ENCODE data around the gene ZNF322.
"Not testable (repeated sequence)": the region's sequence is repeated elsewhere in the genome, so short reads cannot be mapped to it uniquely, and the experiment has no call there.

The ZNF322 gene, protein sequence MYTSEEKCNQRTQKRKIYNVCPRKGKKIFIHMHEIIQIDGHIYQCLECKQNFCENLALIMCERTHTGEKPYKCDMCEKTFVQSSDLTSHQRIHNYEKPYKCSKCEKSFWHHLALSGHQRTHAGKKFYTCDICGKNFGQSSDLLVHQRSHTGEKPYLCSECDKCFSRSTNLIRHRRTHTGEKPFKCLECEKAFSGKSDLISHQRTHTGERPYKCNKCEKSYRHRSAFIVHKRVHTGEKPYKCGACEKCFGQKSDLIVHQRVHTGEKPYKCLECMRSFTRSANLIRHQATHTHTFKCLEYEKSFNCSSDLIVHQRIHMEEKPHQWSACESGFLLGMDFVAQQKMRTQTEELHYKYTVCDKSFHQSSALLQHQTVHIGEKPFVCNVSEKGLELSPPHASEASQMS

DNA sequence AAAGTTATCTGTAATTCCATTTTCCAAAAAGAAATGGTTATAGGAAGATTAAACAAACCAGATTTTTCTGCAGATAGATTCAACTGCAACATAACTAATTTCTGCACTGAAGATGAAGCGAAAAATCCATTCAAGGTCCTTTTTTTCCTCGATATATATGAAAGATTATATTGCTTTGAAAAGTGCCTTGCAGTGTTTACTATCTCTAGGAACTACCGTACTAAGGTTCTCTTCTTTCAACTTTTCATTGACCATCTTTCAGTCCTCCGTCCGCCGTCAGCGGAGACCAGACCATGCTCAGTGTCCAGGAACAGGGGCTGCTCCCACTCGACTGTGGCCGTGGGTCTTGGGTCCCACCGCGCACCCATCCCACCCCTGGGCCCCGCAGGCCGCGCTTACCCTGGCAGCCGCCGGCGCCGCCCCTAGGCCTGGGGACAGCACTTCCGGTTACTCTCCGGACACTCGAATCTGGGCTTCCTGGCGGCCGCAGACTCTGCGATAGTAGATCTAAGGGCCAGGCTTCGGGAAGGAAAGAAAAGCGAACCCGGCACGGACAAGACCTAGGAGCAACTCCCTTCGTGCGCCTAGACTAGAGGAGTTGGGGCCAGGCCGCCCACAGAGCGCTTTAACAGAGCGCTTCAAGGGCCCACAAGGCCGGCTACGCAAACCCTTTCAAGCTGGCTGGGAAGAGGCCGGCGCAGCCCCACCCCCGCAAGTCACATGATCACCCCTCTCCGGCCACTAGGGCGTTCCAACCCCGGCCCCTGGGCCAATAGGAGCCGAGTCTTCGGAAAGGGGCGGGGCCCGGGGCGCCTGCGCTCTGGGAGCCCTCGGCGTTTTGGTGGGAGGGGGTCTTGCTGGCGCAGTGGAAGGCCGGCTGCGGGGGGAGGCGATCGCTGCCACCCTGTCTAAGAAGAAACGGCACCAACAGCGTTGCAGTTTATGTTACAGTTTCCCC is at the start of gene ZNF322:
TSS of gene ZNF322 (minus strand) at position 705 of the 958 bp plus-strand sequence. CDS start 21,193 bp downstream, outside the sequence.
- peak; percentile 98 for DNase-seq

GRCh38 chr6:26705780-26706179 is 46.2 kb upstream of the ZNF322 start:
- DNase-seq = not testable (repeated sequence)

- DNase-seq = not testable (repeated sequence)
These were observed 45.8 kb upstream of the ZNF322 start for GRCh38 chr6:26705352-26705751.

- not testable (repeated sequence) for DNase-seq
These were observed 41.6 kb upstream of the ZNF322 start for GRCh38 chr6:26701023-26701747.

DNA sequence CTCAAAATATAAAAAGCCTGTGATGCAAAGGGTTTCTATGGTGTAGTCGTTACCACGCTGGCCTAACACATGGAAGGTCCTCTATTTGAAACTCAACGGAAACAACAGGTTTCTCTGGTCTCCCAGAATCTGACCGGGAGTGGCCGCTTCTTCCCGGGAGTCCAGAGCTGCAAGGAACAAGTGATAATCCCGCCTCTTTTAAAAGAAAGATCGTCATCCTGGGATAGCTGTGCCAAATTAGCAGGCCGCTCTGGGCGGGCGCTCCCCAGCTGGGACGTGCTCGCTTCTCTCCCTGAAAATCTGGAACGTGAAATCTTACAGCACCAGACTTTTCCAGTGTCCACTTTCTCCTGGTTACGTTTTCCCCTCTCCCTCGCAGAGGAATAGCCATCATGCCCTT is 38.0 kb upstream of the ZNF322 start:
- not testable (repeated sequence) for DNase-seq

GRCh38 chr6:26689324-26689947 is 29.9 kb upstream of the ZNF322 start:
- DNase-seq = not testable (repeated sequence)

- not testable (repeated sequence) for DNase-seq
These were observed 23.0 kb upstream of the ZNF322 start for GRCh38 chr6:26682435-26683042.

DNA sequence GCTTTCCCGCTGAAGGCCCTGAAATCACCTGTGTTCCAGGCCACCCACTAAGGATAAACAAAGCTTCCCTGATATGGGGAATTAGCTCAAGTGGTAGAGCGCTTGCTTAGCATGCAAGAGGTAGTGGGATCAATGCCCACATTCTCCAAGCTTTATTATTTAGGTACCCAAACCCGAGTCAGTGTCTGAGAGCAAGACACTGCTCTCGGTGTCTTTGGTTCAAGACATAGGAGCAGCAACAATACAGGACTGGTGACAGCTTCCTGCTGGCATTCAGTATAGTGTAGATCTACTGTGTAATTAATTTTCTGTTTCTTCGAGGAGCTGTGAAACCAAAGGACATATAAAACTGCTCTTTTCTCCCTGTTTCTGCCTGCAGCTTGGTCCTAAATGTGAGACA is 13.7 kb upstream of the ZNF322 start:
- not testable (repeated sequence) for DNase-seq

DNA sequence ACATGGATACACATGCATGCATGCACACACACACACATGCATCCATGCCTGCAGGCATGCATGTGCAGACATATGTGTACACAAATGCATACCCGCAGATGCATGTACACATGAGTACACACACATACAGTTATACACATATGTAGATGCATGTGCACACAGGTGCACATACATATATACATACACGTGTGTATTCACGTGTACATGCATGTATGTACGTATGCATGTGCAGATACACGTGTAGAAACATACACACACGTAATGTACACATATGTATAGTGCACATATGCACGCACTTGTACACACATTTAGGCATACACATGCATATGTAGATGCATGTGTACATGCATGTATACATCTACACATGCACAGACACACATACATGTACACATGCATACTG is 11.0 kb upstream of the ZNF322 start:
- not testable (repeated sequence) for DNase-seq

DNA sequence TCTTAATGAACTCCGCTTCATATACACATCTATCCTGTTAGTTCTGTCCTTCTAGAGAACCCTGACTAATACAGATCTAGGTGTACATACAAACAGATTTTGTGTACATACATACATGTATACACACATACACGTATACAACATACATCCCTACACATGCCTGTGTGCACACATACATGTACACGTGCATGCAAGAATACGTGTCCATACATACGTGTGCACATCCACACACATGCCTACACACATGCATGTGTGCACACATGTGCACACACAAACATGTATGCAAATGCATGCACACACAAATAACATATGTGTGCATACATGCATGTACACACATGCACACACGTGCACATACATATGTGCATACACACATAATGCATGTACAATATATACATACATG is 10.5 kb upstream of the ZNF322 start:
- not testable (repeated sequence) for DNase-seq

GRCh38 chr6:26660000-26660361 is 435 bp upstream of the ZNF322 start:
- DNase-seq = peak; percentile 76

DNA sequence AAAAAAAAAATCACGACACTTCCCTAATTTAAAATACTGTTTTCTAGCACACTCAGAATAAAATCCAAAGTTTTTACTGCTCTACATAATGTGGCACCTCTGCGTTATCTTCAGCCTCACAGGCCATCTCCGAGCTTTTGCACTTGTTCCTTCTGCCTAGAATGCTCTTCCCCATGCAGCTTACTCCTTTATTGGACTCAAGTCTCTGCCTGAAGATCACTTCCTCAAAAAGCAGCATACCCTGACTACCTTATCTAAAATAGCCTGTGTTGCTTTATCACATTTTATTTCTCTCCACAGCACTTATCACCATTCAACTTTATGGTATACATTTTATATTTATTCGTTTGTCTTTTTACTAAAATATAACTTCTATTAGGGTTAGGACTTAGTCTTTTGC is 2.3 kb downstream of the ZNF322 start:
- no peak for DNase-seq

DNA sequence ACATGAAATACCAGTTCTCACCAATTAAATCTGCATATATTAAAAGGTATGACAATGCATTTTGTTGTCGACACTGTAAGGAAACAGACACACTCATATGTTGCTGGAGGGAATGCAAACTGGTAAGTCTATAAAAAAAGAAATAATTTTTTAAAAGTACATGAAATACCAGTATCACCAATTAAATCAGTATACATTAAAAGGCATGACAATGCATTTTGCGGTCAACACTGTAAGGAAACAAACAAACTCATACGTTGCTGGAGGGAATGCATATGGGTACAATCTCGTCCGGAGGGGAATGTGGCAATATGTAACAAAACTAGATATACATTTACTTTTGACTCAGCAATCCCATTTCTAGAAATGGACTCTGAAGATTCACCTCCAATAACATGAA is 6.5 kb downstream of the ZNF322 start:
- no peak for DNase-seq

GRCh38 chr6:26651133-26651781 is 8.3 kb downstream of the ZNF322 start:
- DNase-seq = no peak

DNA sequence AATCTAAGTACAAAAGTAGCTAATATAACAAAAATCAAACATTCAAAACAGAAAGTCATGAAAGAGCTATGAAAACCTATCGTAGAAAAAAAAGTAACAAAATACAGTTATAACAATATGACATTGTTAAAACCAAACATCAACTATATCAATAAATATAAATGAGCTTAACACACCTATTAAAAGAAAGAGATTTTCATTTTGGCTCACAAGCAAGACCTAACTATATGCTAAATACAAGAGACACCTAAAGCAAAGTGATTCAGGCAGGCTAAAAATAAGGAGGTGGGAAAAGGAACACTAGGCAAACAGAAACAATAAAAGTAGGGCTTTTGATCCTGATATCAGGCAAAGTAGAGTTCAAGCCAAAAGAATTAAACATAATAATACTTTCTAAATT is 13.5 kb downstream of the ZNF322 start:
- DNase-seq = no peak

- no peak for DNase-seq
These were observed 18.7 kb downstream of the ZNF322 start for GRCh38 chr6:26640806-26641205.

- no peak for DNase-seq
These were observed 30.2 kb downstream of the ZNF322 start for GRCh38 chr6:26629359-26629758.

DNA sequence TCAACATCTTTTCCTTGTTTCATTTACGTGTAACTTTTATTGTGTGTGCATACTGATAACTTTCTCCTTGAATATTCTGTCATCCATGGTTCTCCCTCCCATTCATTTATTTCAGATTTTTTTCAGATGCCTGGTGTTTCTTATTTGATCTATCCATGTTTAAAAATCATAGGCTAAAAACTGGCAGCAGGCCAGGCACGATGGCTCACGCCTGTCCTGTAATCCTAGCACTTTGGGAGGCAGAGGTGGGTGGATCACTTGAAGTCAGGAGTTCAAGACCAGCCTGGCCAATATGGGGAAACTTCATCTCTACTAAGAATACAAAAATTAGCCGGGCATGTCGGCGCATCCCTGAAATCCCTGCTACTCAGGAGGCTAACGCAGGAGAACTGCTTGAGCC is 31.7 kb downstream of the ZNF322 start:
- peak; percentile 5 for DNase-seq

DNA sequence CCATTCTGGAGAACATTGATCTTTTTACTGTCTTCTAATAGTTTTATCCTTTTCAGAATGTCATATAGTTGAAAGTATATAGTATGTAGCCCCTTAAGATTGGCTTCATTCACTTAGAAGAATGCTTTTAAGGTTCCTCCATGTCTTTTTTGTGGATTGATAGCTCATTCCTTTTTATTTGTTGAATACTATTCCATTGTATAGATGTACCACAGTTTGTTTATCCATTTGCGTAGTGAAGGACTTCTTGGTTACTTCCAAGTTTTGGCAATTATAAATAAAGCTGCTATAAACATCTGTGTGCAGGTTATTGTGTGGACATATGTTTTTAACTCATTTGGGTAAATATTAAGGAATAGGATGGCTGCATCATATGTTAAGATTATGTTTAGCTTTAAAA is 35.0 kb downstream of the ZNF322 start:
- no peak for DNase-seq

DNA sequence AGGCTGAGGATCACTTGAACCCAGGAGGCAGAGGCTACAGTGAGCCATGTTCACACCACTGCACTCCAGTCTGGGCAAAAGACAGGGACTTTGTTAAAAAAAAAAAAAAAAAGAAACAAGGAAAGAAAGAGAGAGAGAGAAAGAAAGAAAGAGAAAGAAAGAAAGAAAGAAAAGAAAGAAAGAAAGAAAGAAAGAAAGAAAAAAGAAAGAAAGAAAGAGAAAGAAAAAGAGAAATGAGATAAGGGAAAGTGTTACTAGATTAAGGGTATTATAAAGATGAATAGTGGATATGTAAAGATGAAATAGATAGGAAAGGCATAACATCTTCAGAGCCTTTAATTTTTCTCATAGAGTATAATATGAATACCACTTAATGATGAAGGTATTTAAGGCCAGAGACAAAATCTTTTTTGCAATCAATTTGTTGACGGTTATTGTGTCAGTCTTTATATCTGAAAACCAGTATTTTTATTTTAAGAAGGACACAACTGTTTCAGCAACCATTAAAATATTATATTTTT is 36.1 kb downstream of the ZNF322 start:
- DNase-seq = no peak

Measured in NCI-H69 (cell line).